Measurements from ENCODE around the gene PTAFR. TPM values are rescaled to one million over a fixed set of nuclear protein-coding genes. Genes with fewer than 3 reads are reported as not detected.

PTAFR gene
- total RNA-seq, 5 donors from 2014 or later (not counting 1 experiment from before 2014, with no cell fraction given) = 0.37 to 3.8 (median 0.95) TPM

DNA sequence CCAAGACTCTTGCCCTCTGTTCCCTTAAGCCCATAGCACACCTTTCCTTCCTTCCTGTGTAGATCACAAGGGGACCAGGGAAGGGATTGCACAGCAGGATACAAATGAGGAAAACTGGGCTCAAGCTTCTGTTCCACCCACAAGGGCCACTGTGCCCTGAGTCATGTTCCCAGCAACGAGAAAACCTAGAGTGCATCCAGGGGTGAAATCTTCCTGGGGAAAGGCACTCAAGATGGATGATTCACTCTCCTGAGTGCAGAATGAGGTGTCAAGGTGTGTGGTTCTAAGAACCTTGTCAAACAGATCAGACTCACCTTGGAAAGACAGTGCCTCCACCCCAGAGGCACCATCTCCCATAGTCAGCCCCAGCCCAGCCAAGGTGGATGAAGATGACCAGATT, 47.3 kb downstream of the PTAFR start:
- H3K4me3 ChIP-seq (ENCODE audit: control insufficient read depth in 1 of 2, extremely low read depth in 1 of 2, low read length in 1 of 2) = no peak overlapping the region
- no peaks in the 10 kb centered on the region for H3K9me3 ChIP-seq
- H3K4me1 Mint-ChIP-seq = no peaks in the 10 kb centered on the region
- H3K4me3 Mint-ChIP-seq = no peak overlapping the region
- no peaks in the 10 kb centered on the region for H3K4me1 ChIP-seq (ENCODE audit: control insufficient read depth in 1 of 2, extremely low read depth in 1 of 2, insufficient read depth in 2 of 2, low read length in 2 of 2)
- ATAC-seq (replicated peaks in 1 of 4) = no peak
- peaks cover 0 to 4% of the 10 kb centered on the region in 2 experiments for H3K27me3 ChIP-seq (replicated peaks in 1 of 2; ENCODE audit: control insufficient read depth in 2 of 2, extremely low read depth in 1 of 2, insufficient read depth in 2 of 2, low read length in 1 of 2)
- no peak overlapping the region for H3K27ac ChIP-seq (ENCODE audit: low read length)
- 80% methylated on average over 1 of the region's 1 CpG for WGBS (ENCODE audit: insufficient coverage)
- H3K36me3 ChIP-seq (ENCODE audit: control insufficient read depth in 2 of 2, extremely low read depth in 1 of 2, insufficient read depth in 1 of 2, low read length in 1 of 2) = no peaks in the 10 kb centered on the region
- no peaks in the 10 kb centered on the region for H3K9me3 Mint-ChIP-seq
- ChIA-PET POLR2A (no interaction called here), CTCF (no interaction called here)
- no peaks in the 10 kb centered on the region for H3K36me3 Mint-ChIP-seq
- H3K27me3 Mint-ChIP-seq = peaks cover 6 to 18% of the 10 kb centered on the region in 2 donors
- DNase-seq = no peak
- H3K27ac Mint-ChIP-seq = no peak overlapping the region

DNA sequence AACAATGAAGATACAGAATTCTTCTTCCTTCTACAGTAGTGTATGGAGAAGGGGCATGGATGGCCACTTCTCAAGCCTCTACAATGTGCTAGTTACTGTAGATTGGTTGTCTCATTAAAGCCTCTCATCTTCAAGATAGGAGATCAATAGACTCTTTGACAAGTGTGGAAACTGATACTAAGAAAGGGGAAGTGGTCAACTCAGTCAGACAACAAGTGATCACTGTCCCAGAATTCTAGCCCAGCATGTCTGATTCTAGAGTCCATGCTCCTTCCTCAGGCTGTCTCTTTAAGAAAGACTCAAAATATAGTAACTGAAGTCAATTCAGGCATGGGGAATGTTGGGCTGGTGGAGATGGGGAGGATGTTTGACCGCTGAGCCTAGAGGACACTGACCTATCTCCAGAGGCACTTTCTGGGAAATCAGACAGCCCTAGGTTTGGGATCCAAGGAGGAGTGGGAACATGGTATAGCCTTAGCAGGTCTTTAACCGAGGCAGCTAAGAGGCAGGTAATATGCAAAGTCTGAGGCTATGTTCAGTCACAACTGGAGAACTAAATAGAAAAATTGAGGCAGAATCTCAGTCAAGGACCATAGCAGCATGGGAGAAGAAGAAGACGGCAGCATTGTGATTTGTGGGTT, 48.8 kb downstream of the PTAFR start:
- Histone ChIP-seq H3K9me3 (no peaks in the 10 kb centered on the region), H3K4me3 (ENCODE audit: control insufficient read depth in 1 of 2, extremely low read depth in 1 of 2, low read length in 1 of 2) (no peak overlapping the region), H3K4me1 (ENCODE audit: control insufficient read depth in 1 of 2, extremely low read depth in 1 of 2, insufficient read depth in 2 of 2, low read length in 2 of 2) (no peaks in the 10 kb centered on the region), H3K27ac (ENCODE audit: low read length) (no peak overlapping the region), H3K27me3 (replicated peaks in 1 of 2; ENCODE audit: control insufficient read depth in 2 of 2, extremely low read depth in 1 of 2, insufficient read depth in 2 of 2, low read length in 1 of 2) (peaks cover 0 to 4% of the 10 kb centered on the region in 2 experiments), H3K36me3 (ENCODE audit: control insufficient read depth in 2 of 2, extremely low read depth in 1 of 2, insufficient read depth in 1 of 2, low read length in 1 of 2) (no peaks in the 10 kb centered on the region)
- DNase-seq = no peak
- Mint-ChIP-seq H3K36me3 (no peaks in the 10 kb centered on the region), H3K4me3 (no peak overlapping the region), H3K27me3 (peaks cover 6 to 18% of the 10 kb centered on the region in 2 donors), H3K9me3 (no peaks in the 10 kb centered on the region), H3K27ac (no peak overlapping the region), H3K4me1 (no peaks in the 10 kb centered on the region)
- ChIA-PET CTCF (no interaction called here), POLR2A (no interaction called here)
- ATAC-seq (replicated peaks in 1 of 4) = no peak
- 57% methylated on average over 1 of the region's 3 CpGs for WGBS (ENCODE audit: insufficient coverage)

DNA sequence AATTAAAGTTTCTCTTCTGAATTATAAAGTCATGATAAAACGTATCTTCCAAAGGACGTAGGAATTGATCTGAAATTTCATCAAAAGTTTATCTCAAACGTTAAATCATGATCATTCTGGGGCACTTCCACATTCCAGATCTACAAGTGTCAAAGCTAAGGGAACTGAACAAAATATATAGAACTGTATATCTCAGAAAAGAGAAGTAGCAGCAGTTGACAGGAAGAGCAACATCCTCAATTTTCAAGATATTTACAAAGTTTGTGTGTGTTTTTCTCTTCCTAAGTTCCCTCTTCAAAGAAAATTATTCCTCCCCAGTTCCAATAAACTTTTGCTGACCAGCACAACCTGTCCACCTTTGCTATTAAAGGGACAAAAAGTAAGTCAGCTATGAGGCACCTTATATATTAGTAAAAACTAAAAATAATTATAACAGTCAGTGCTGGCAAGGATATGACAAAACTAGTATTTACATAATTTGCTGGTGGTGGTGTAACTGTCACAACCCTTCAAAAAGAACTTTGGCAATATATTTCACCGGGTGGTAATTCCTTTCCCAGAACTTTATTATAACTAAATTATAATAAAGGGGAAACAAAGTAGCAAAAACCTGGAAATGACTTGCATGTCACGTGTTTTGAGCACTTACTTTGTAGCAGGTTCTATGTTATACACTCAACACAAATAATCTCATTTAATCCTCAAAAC, 49.6 kb downstream of the PTAFR start:
- ATAC-seq (replicated peaks in 1 of 4) = no peak
- Mint-ChIP-seq H3K4me1 (no peaks in the 10 kb centered on the region), H3K9me3 (no peaks in the 10 kb centered on the region), H3K4me3 (no peak overlapping the region), H3K27me3 (peaks cover 6 to 18% of the 10 kb centered on the region in 2 donors), H3K36me3 (no peaks in the 10 kb centered on the region), H3K27ac (no peak overlapping the region)
- no peak for DNase-seq
- ChIA-PET POLR2A (interaction anchor here (0.5 to 0.6 kb wide), 2 partner anchors 21 to 24 kb away, joined by 3 to 8 read pairs; no protein-coding TSS in a partner anchor), CTCF (no interaction called here)
- Histone ChIP-seq H3K27me3 (replicated peaks in 1 of 2; ENCODE audit: control insufficient read depth in 2 of 2, extremely low read depth in 1 of 2, insufficient read depth in 2 of 2, low read length in 1 of 2) (peaks cover 0 to 4% of the 10 kb centered on the region in 2 experiments), H3K9me3 (no peaks in the 10 kb centered on the region), H3K4me1 (ENCODE audit: control insufficient read depth in 1 of 2, extremely low read depth in 1 of 2, insufficient read depth in 2 of 2, low read length in 2 of 2) (no peaks in the 10 kb centered on the region), H3K27ac (ENCODE audit: low read length) (no peak overlapping the region), H3K4me3 (ENCODE audit: control insufficient read depth in 1 of 2, extremely low read depth in 1 of 2, low read length in 1 of 2) (no peak overlapping the region), H3K36me3 (ENCODE audit: control insufficient read depth in 2 of 2, extremely low read depth in 1 of 2, insufficient read depth in 1 of 2, low read length in 1 of 2) (no peaks in the 10 kb centered on the region)
- no CpG with 5 or more reads among the region's 5 CpGs for WGBS (ENCODE audit: insufficient coverage)

DNA sequence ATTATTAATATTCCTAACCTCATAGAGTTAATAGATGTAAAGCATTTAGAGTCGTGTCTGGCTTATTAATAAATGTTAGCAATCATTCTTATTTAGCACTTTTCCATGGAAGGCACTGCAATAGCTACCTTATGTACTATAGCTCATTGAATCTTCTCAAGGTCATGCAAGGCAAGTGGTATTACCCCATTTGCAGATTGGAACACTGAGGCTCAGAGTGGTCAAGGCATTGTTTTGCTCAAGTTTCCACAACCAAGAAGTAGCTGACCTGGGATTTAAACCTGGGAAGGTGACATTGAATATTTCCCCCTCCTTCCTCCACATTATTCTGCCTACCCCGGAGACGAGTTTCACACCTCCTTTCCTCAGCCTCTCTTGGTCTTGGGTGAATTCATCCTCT, 50.3 kb downstream of the PTAFR start:
- no peak overlapping the region for H3K4me3 Mint-ChIP-seq
- no peaks in the 10 kb centered on the region for H3K9me3 ChIP-seq
- no peak for DNase-seq
- WGBS (ENCODE audit: insufficient coverage) = 57% methylated on average over 2 of the region's 3 CpGs
- no peak overlapping the region for H3K4me3 ChIP-seq (ENCODE audit: control insufficient read depth in 1 of 2, extremely low read depth in 1 of 2, low read length in 1 of 2)
- no peak overlapping the region for H3K27ac ChIP-seq (ENCODE audit: low read length)
- H3K4me1 ChIP-seq (ENCODE audit: control insufficient read depth in 1 of 2, extremely low read depth in 1 of 2, insufficient read depth in 2 of 2, low read length in 2 of 2) = no peaks in the 10 kb centered on the region
- ChIA-PET CTCF (no interaction called here), POLR2A (interaction anchor here in 1 of 2 donors (0.6 kb wide), 1 partner anchor 24 kb away, joined by 8 read pairs; no protein-coding TSS in a partner anchor)
- H3K4me1 Mint-ChIP-seq = no peaks in the 10 kb centered on the region
- no peaks in the 10 kb centered on the region for H3K36me3 Mint-ChIP-seq
- ATAC-seq (replicated peaks in 1 of 4) = no peak
- peaks cover 6 to 18% of the 10 kb centered on the region in 2 donors for H3K27me3 Mint-ChIP-seq
- peaks cover 0 to 4% of the 10 kb centered on the region in 2 experiments for H3K27me3 ChIP-seq (replicated peaks in 1 of 2; ENCODE audit: control insufficient read depth in 2 of 2, extremely low read depth in 1 of 2, insufficient read depth in 2 of 2, low read length in 1 of 2)
- H3K36me3 ChIP-seq (ENCODE audit: control insufficient read depth in 2 of 2, extremely low read depth in 1 of 2, insufficient read depth in 1 of 2, low read length in 1 of 2) = no peaks in the 10 kb centered on the region
- H3K9me3 Mint-ChIP-seq = no peaks in the 10 kb centered on the region
- no peak overlapping the region for H3K27ac Mint-ChIP-seq

GRCh38 chr1:28123461-28123961, 53.0 kb downstream of the PTAFR start:
- CTCF ChIA-PET = no interaction called here
- H3K9me3 Mint-ChIP-seq = no peaks in the 10 kb centered on the region

DNA sequence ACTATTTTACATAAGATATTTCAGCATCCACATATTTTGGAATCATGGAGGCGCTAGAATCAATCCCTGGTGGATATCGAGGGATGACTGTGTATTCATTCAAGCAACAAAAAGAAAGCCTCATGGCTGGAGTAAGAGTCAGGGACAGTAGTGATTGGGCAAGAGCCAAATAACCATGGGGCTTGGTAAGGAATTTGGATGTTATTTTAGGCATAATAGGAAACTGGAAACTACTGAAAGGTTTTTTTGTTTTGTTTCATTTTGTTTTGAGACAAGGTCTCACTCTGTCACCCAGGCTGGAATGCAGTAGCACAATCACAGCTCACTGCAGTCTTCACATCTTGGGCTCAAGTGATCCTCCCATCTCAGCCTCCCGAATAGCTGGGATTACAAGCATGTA, 54.3 kb downstream of the PTAFR start:
- 100% methylated on average over 1 of the region's 3 CpGs for WGBS (ENCODE audit: insufficient coverage)
- no peaks in the 10 kb centered on the region for H3K4me1 ChIP-seq (ENCODE audit: control insufficient read depth in 1 of 2, extremely low read depth in 1 of 2, insufficient read depth in 2 of 2, low read length in 2 of 2)
- ChIA-PET CTCF (no interaction called here), POLR2A (no interaction called here)
- H3K36me3 Mint-ChIP-seq = no peaks in the 10 kb centered on the region
- DNase-seq = no peak
- peaks cover 10% of the 10 kb centered on the region in 2 donors for H3K27me3 Mint-ChIP-seq
- no peaks in the 10 kb centered on the region for H3K9me3 ChIP-seq
- no peaks in the 10 kb centered on the region for H3K4me1 Mint-ChIP-seq
- H3K27ac ChIP-seq (ENCODE audit: low read length) = no peak overlapping the region
- H3K36me3 ChIP-seq (ENCODE audit: control insufficient read depth in 2 of 2, extremely low read depth in 1 of 2, insufficient read depth in 1 of 2, low read length in 1 of 2) = no peaks in the 10 kb centered on the region
- H3K4me3 Mint-ChIP-seq = no peak overlapping the region
- ATAC-seq (replicated peaks in 1 of 4) = no peak
- no peak overlapping the region for H3K4me3 ChIP-seq (ENCODE audit: control insufficient read depth in 1 of 2, extremely low read depth in 1 of 2, low read length in 1 of 2)
- H3K9me3 Mint-ChIP-seq = no peaks in the 10 kb centered on the region
- H3K27ac Mint-ChIP-seq = no peak overlapping the region
- H3K27me3 ChIP-seq (replicated peaks in 1 of 2; ENCODE audit: control insufficient read depth in 2 of 2, extremely low read depth in 1 of 2, insufficient read depth in 2 of 2, low read length in 1 of 2) = peaks cover 0 to 5% of the 10 kb centered on the region in 2 experiments

More at GRCh38 chr1:28123461-28123961, 53.0 kb downstream of the PTAFR start:
- Mint-ChIP-seq H3K4me3 (no peak overlapping the region), H3K4me1 (no peaks in the 10 kb centered on the region), H3K27me3 (peaks cover 6 to 18% of the 10 kb centered on the region in 2 donors), H3K36me3 (no peaks in the 10 kb centered on the region), H3K27ac (no peak overlapping the region)
- no peak for ATAC-seq (replicated peaks in 1 of 4)
- H3K4me1 ChIP-seq (ENCODE audit: control insufficient read depth in 1 of 2, extremely low read depth in 1 of 2, insufficient read depth in 2 of 2, low read length in 2 of 2) = no peaks in the 10 kb centered on the region
- H3K4me3 ChIP-seq (ENCODE audit: control insufficient read depth in 1 of 2, extremely low read depth in 1 of 2, low read length in 1 of 2) = no peak overlapping the region
- H3K27ac ChIP-seq (ENCODE audit: low read length) = no peak overlapping the region
- no CpG with 5 or more reads among the region's 4 CpGs for WGBS (ENCODE audit: insufficient coverage)
- no peak for DNase-seq
- POLR2A ChIA-PET = no interaction called here
- H3K36me3 ChIP-seq (ENCODE audit: control insufficient read depth in 2 of 2, extremely low read depth in 1 of 2, insufficient read depth in 1 of 2, low read length in 1 of 2) = no peaks in the 10 kb centered on the region
- no peaks in the 10 kb centered on the region for H3K9me3 ChIP-seq
- peaks cover 0 to 3% of the 10 kb centered on the region in 2 experiments for H3K27me3 ChIP-seq (replicated peaks in 1 of 2; ENCODE audit: control insufficient read depth in 2 of 2, extremely low read depth in 1 of 2, insufficient read depth in 2 of 2, low read length in 1 of 2)
